CD4-positive, alpha-beta T cell treated with Interleukin-10 for 1 hour (primary cell): ENCODE data around the gene IL1RAPL2.
"Not testable (repeated sequence)": the region's sequence is repeated elsewhere in the genome, so short reads cannot be mapped to it uniquely, and the experiment has no call there.

Source experiments
- DNase-seq: peaks from one replicate; pipeline ENCODE4 v3.0.0-alpha.2; 2020

IL1RAPL2 gene

DNA sequence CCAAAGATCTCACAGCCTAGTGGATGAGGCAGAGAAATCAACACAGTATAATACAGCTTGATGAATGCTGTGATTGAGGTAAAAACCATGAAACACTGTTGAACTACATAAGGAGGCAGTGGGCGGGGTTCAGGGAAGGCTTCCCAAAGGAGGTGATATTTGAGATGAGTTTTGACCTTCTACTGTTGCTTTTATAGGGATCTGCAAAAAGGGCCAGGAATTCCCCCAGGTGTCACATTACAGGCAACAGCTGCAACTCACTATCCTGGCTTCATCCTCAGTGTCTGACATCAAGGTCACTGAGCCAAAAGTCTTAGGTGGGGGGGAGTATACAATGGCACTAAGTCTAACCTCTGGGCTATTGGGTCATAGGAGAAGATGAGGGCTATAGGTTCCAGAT, 1070.7 kb downstream of the IL1RAPL2 start:
- DNase-seq = no peak

DNA sequence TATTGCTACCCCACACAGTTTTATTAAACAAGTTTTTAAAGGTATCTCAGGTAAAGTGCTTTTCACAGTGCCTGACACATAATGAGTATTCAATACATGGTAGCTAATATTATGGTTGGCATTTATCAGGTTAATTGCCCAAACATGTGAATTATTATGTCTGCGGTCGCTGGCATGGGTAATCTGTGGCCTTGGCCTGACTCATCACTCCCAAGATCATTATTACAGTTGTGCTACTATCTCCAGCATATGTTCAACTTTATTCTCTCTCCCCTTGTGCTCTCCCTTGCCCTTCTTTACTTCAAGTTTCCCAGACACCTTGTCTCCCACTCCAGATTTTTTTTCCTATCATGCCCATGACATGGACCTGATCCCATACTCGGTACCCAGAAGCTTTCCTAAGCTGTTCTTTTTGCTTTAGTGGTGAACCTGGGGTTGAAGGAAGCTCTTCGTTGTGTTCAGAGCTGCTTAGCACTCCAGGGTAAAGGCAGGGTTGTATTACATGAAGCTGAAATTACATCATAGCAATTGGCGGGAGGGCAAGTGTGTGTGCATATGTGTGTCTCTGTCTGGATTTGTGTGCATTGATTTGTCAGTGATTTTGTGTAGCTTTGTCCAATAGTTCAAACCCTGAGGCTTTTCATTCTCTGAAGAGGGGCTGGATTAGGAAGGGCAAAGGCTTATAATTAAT, 1079.8 kb downstream of the IL1RAPL2 start:
- DNase-seq = no peak

DNA sequence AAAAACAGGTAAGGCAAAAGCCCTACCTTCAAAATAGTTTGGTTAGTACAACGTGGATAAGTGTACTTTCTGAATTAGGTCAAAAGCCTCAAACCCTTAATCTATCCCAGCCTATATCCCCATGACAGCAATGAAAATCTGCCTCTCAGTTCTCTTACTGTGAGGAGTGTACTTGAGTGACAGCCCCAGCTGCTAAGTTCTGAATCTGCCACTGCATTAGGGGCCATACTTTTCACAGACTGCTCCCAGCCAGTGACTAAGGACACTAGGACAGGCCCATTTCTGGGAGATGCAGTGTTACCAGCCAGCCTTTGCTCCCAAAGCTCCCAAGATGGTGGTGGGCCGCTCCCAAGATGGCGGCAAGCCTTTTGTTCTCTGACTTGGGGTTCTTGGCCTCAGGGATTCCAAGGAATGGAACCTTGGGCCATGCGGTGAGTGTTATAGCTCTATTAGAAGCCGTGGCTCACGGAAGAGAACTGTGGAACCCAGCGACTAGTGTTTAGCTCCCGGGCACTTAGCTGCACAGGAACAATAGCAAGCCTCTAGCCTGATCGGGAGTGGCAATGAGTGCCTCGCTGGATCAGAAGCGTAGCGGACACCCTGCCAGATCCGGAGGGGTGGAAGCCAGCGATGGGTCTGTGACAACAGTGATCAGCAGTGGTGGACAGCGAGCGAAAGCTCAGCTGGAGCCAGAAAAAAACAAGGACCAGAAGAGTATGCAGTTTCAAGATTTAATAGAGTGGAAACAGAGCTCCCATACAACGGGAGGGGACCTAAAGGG, 1080.8 kb downstream of the IL1RAPL2 start:
- DNase-seq = no peak

DNA sequence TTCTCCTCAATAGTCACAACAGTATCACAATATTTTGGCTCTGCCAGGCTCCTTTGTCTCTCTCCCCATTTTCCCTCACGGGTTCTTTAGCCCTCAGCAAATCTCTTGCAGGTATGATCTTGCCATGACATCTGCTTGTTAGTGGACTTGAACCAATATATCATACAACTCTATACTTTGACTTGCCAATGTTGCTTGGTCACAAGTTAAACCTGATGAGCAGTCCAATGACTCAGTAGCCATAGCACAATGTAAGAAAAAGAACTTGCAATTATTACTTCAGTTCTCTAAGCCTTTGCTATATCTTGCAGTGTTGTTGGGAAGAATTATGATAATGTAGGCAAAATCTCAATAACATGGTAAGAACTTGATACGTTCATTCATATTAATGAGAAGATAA, 1081.8 kb downstream of the IL1RAPL2 start:
- DNase-seq = no peak

DNA sequence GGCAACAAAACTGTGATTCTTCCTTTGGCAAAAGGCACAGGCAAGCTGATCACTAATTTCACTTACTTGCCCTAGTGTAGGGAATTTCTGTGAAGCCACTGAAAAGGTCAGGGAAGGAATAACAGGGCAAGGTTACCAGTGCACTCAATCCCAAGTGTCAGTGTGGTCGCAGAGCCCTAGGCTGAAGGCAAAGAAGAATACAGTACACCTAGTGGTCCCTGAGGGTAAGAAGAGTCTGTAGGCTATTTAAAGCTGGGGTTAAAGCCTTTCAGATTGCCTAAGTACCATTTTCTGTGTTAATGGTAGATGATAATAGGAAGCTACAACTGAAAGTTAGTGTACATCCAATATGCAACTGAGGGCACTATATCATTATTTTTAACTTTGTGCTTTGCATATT, 1082.7 kb downstream of the IL1RAPL2 start:
- DNase-seq = no peak

DNA sequence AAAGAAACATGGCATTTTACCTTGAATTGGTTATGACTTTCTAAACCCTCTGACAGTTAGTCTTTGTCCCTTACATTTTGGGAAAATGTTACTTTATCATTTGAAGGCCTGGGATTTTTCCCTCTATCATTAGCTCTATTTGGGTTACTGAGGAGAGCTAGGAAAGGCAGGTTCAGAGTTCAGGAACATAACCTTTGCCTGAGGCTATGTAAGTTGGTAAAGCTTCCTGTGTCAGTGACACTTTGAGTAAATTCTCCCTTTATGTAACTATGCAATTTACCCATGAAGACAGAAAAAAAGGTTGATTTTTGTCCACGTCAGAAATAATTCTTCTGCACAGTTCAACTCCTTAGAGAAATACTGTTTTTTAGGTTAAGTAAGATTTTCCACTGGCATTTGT, 1084.6 kb downstream of the IL1RAPL2 start:
- DNase-seq = no peak

DNA sequence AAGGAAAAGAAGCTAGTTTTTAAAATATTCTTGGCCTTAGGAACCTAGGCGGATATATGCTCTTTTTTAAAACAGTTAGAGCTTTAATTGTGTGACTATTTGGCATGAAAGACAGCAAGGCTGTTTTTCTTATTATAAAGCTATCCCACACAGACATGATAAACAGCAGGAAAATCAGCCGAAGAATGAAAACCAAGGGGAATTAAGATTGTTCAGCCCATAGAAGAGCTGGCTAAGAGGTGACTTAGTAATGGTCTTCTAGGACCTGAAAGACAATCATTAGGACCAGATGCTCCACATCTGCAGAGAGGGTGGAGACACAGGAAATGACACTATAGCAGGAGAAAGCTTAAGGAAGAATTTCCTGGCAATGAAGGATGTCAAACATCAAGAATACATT, 1085.0 kb downstream of the IL1RAPL2 start:
- no peak for DNase-seq

DNA sequence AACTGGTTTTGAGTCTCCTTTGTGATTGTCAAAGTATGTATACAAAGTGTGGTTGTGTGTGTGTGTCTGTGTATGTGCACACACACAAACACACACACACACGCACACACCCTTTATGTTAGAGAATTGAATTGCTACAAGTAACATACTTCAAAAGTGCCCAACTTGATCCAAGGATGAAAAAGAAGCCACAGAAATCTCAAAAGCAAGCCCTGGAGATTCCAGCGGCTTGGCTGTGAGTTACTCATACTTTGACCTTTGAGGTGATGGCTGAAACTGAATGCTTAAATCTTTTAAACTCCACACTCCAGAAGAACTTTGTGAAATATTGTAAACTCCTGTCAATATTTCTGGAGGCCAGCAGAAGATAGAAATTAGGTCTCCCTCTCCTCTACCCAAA, 1087.9 kb downstream of the IL1RAPL2 start:
- no peak for DNase-seq

DNA sequence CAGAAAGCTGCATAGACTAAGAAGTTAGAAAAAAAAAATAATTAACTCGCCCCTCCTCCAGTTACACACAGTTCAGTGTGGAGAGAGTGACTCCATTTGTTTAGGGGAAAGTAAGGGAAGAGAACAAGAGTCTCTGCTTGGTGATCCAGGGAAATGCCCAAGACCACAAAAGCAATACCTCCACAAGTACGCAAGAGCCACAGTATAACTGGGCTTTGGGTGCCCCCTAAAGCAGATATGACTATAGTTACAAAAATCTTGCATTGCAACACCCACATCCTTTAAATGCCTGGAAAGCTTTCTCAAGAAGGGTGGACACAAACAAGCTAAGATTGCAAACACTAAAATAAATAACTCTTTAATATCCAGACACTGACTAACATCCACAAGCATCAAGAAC, 1092.1 kb downstream of the IL1RAPL2 start:
- DNase-seq = no peak

DNA sequence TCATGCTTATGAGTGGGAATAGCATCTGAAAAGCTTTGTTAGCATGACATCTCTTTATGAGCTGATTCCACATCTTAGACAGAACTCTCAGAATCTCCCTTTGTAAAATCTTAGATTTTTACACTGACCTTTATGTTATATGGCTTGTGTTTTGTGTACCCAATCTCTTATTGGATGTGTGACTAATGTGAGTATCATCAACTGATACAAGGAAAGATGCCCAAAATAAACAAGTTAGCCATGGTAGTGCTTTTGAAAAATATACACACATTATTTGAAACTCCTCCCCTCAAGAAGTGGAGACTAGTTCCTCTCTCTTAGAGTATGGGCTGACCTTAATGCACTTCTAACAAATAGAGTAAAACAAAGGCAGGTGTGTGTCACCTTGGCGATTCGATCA, 1096.2 kb downstream of the IL1RAPL2 start:
- DNase-seq = no peak

DNA sequence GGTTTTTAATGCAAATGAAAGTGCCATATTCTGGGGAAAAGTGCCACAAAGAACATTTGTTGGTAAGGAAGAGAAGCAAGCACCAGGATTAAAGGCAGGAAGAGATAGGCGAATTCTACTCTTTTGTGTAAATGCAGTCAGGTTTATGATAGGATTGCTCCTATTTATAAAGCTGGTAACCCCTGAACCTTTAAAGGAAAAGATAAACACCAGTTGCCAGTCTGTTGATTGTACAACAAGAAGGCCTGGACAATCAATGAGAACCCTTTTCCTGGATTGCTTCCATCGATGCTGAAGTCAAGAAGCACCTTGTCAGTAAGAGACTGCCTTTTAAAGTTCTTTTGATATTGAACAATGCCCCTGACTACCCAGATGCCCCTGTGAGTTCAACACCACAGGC, 1098.2 kb downstream of the IL1RAPL2 start:
- no peak for DNase-seq

DNA sequence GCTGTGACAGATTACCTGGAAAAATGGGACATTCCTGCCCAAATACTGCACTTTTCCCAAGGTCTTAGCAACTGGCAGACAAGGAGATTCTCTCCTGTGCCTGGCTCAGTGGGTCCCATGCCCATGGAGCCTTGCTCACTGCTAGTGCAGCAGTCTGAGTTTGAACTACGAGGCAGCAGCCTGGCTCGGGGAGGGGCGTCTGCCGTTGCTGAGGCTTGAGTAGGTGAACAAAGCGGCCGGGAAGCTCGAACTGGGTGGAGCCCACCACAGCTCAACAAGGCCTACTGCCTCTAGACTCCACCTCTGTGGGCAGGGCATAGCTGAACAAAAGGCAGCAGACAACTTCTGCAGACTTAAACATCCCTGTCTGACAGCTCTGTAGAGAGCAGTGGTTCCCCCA, 1118.3 kb downstream of the IL1RAPL2 start:
- not testable (repeated sequence) for DNase-seq

DNA sequence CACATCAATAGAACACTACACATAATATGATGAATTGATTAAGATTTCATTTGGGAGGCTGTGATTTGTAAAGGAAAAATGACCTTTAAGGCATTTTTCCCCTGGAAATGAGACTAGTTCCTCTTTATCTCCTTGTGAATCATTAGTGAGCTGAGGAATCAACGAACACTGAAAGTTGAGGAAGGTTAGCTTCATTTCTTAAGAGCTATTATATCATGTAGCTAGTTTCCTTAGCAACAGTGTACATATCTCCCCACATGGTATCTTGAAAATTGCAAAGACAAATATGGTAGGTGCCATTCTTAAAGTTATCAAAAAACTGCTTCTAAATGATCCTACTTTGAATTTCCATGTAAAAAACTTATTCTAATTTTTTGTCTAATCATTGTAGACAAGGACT, 1128.8 kb downstream of the IL1RAPL2 start:
- no peak for DNase-seq

DNA sequence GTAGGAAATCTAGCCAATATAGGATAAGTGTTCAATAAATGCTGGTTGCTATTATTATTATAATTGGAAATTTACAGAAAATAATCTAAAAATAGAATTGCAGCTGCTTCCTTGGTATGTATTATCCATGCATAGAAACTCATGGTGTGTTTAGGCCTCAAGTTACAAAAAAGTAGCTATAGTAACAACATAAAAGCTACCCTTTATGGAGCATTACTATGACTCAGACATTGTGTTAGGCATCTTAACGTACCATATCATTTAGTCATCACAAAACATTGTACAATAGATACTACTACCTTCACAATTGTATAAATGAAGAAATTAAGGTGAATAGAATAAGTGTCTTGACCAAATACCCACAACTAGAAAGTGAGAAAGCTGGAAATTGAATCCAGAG, 1129.5 kb downstream of the IL1RAPL2 start:
- DNase-seq = no peak

DNA sequence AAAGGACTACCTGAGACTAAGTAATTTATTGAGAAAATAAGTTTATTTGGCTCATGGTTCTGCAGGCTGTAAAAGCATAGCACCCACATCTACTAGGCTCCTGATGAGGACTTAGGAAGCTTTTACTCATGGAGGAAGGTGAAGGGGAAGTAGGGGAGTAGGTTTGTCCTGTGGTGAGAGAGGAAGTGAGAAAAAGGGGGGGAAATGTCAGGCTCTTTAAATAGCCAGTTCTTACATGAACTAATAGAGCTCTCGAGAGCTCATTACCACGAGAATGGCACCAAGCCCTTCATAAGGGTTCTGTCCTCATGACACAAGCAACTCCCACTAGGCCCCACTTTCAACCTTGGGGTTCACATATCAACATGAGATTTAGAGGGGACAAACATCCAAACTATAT, 1130.9 kb downstream of the IL1RAPL2 start:
- DNase-seq = no peak

DNA sequence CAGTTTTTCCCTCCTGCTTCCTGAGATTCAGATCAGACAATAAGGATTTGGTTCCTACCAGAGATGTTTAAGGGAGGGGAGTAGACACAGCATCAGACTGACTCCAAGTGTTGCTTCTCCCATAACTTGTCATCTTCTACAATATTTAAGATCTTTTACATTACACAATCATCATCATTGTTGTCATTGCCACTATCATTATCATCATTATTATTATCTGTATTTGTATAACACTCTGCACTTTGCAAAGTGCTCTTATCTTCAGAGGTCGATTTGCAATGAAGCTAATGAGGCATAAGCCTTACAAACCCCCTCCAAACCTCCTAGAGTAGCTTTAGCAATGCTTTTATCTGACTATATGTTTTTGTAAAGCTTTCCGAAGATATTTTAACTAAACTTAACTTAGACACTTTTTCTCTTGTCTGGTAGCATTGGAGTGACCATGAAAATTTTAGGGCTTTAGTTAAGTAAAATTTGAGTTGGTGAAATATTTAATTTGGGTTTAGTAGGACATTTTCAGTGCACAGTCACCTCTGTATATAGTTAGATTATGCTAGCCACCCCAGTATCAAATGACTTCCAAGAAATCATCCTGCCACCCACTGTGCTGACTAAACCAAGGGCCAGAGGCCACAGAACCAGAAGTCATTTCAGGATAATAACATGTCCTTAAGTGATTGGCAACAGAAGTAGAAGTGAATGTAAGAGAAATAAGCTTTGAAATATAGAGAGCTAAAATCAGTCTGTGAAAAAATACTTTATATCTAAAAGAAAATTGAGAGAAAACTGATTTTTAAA, 1132.2 kb downstream of the IL1RAPL2 start:
- no peak for DNase-seq

DNA sequence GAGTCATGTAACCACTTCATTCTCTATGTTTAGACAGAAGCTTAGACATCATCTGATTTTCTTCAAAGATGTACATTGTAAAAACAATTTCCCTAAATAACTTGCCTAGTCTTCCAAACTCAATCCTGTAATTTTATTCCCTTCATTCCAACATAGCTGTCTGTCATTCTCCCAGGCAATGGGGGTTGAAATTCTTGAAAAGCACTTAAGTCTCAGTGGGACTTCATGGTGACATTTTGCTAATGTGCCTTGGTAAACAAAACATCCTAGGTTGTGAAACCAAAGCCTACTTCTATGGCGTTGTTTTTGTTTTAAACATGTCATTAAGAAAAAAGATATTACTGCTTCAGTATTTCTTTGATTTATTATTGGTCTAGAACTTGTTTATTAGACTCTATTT, 1134.3 kb downstream of the IL1RAPL2 start:
- no peak for DNase-seq

DNA sequence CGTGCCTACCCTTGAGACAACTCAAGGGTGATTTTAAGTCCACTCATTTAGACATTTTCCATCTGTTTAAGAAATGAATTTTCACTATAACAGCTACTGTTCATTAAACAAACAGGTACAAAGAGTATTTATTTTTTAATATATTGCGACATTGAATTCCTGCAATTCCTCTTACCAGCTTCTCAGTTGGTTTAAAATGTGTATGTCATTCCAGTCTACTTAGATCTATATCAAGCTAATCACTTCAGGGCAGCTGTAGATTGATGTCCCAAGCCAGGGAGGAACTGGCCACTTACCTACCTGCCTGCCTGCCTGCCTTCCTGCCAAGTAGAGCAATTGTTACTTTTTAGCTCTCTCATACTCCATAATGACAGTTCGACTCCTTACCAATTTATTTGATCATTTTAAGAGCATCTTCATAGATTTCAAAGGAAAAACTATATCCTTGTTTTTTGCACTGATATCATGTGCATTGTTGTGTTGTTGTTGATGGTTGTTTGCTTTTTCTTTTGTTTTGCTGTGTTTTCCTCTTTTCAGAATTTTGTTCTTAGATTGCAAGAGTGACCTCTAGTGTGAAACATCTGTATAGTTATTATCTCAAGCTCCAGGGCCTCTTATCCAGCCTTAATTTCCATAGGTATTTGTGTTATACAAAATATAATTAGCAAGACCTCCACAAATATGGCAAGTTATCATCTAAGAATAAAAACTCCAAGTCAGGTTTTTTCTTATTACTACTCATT, 1135.5 kb downstream of the IL1RAPL2 start:
- no peak for DNase-seq

DNA sequence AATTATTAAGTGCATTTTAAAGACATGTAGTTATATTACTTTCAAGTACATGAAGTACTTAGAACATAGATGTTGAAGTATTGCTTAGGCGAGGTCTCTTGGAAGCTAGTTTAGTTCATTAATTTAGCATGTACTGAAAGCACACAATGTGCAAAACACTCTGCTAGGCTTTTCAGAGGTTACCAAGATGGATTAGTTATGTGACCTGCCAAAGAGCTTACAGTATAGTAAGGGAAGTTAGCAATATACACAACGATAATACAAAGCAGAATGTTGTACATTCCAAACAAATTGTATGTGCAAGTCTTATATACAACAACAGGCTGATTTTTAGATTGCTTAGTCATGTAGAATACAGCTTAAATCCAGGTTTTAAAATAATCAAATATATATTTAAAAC, 1137.9 kb downstream of the IL1RAPL2 start:
- DNase-seq = no peak

DNA sequence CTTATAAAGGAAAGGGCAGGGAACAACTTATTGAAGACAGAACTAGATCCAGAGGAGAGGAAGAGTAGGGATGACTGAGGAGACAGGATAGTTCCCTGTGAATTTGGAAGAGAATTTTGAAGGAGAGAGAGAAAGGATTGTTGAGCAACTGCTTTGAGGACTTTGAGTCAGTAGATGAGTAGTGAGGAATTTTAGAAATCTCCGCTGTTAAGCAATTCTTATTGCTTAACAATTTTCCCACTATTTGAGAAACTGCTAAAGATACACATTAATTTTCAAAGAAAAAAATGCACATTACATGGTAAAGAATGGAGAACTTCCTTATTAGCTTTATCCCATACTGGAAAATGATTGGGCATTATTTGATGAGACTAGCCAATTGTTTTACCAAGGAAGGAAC, 1140.0 kb downstream of the IL1RAPL2 start:
- DNase-seq = no peak

DNA sequence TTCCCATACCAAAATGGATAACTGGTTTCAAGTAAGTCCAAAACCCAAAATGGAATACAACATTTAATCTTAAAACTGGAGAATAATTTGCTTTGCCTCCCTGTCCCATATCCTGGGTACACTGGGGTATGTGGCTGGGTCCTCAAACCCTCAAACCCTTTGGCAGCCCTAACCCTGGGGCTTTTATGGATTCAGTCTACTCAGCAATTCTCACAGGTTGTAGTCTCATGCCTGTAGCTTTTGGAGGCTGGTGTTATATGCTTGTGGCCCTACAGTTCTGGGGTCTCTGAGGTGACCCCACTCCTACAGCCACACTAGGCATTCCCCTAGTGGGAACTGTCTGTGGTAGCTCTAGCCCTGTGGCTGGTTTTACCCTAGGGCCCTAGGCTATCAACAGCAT, 1145.8 kb downstream of the IL1RAPL2 start:
- DNase-seq = no peak

DNA sequence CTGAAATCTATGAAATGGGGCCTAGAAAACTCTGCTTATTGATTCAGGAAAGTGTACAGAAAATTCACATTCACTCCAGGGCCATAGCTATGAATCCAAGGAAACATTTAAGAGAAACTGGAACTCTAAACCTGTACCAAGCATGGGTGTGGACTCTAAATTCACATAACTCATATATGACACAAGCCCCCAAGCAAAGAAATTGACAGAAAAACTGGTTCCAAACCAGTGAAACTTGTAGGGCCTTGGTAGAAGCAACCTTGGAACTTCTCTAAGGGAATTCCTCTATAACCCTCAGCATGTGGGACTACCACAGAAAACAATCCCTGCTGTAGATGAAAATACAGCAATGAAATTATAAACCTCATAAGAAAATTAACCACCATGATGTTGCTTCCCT, 1149.7 kb downstream of the IL1RAPL2 start:
- no peak for DNase-seq
